GM06990 (cell line): ENCODE results near the gene CSNK1D.

Source experiments
- DNase-seq: peaks from one replicate; pipeline ENCODE4 v3.0.0-alpha.2; 2011; ENCODE audit not compliant: insufficient read length; ENCODE audit errors: extremely low read depth
- H3K27me3 ChIP-seq: replicated peaks from 2 replicates; pipeline ENCODE4 v1.6.0; 2011; ENCODE audit warnings: low read length; ENCODE audit not compliant: control insufficient read depth, insufficient read depth
- H3K36me3 ChIP-seq: 2 replicates; pipeline ENCODE4 v1.5.1; 2011; ENCODE audit warnings: low read length; ENCODE audit not compliant: control insufficient read depth, insufficient read depth
- H3K4me3 ChIP-seq: replicated peaks from 2 replicates; pipeline ENCODE4 v1.5.1; 2011; ENCODE audit warnings: low read depth, mild to moderate bottlenecking, control low read depth, low read length
- CTCF ChIP-seq: IDR thresholded peaks from 2 replicates; pipeline ENCODE4 v1.5.1; 2011; ENCODE audit warnings: low read length, control low read depth, mild to moderate bottlenecking, inconsistent platforms; ENCODE audit not compliant: insufficient read depth, poor library complexity, severe bottlenecking

The CSNK1D gene

GRCh38 chr17:82316651-82317393, 43.3 kb upstream of the CSNK1D start:
- Histone ChIP-seq H3K36me3 (no peaks in the 10 kb centered on the region), H3K27me3 (no peaks in the 10 kb centered on the region; the same call in 1 of the 2 replicates), H3K4me3 (no peak overlapping the region)
- no peak for DNase-seq
- TF ChIP-seq CTCF = no peak

DNA sequence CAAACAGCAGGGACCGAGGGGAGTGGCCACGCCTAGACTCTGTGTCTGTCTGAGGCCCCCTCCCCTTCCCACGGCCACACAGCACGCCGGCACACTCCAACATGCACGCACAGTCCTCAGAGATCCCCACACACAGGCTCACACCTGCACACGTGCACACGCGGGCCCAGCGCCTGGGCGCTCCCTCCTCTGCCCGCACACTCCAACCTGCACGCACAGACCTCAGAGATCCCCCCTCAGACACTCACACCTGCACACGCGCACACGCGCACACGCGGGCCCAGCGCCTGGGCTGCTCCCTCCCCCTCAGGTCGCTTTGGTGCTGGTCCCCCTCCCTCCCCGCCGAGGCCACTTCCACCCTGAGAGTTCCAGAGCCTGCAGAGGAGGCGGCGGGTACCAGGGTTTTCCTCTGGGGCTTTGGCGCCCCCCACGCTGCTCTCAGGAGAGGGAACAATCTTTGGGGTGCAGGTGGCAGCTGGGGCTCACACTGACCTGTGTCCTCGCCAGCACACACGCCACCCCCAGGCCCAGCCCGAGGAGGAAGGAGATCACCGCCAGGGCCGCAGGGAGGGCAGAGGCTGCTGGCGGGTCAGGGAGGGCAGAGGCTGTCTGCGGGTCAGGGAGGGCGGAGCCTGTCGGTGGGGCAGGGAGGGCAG, 42.3 kb upstream of the CSNK1D start:
- DNase-seq = no peak
- no peaks in the 10 kb centered on the region; the same call in 1 of the 2 replicates for H3K27me3 ChIP-seq
- TF ChIP-seq CTCF = no peak
- H3K36me3 ChIP-seq = no peaks in the 10 kb centered on the region
- no peak overlapping the region for H3K4me3 ChIP-seq

DNA sequence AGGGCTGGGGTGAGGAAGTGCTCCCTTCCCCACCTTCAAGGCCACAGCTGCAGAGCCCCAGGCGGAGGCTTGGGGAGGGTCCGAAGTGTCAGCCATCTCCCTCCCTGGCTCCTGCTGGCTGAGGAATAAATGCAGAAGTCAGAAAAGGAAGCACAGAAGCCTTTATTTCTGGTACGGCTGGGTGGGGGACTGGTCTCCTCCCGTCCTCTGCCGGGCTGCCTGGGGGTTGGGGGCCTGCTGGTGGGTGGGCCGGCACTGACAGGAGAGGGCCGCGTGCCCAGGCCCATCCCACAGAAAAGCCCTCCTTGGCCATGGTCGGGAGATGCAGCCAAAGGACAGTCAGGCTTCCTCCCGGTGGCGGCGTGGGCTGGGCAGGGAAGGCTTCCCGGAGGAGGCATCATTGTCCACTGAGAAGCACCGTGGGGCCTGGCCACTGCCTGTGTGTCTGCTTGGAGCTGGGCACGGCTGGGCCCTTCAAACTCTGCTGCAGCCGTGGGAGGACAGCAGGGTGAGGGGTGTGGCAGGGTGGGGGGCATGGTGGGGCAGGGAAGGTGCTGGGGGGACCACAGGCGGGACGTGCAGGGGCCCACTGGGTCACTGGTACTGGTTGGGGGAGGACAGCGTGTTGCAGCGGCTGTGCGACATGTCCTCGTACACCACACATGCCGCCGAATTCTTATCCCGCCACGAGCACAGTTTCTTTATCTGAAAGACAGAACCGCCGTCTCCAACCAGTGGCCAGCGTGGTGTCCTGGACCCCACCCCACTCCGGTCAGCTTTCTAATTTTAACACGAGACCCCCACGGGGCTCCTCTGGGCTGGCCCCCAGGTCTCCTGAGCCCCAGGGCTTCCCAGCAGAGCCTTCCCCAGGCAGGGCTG, 41.5 kb upstream of the CSNK1D start:
- no peak for DNase-seq
- Histone ChIP-seq H3K4me3 (no peak overlapping the region), H3K36me3 (no peaks in the 10 kb centered on the region), H3K27me3 (no peaks in the 10 kb centered on the region; the same call in 1 of the 2 replicates)
- TF ChIP-seq CTCF = no peak

DNA sequence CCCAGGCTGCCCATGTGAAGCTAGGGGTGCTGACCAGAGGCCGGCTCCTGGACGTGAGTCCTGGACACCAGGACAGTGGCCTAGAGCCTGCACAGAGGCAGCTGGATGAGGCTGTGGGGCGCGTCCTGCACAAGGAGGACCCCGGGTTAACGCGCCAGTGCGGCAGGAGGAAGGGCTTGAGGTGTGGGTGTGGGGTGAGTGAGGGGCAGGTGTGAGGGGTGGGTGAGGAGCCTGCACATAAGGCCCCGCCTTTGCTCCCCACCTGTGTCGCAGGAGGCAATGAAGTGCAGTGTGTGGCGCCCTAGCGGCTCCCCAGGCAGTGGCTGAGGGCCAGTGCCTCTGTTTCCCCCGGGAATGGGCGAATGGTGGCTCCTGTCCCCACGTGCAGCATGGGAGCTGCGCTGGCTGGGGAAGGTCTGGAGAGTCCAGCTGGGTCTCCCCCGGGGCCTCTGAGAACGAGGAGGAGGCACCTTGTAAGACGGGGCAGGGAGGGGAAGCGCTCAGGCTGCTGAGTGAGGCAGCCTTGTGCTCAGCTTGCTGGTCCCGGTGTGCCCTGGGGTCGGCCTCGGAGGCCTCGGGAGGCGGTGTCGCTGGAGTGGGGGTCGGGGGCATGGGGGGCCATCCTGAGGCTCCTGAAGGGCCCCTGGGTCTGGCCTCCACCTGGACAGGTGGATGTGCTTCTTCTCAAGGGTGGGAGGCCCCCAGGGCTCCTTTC, 40.7 kb upstream of the CSNK1D start:
- no peak for DNase-seq
- Histone ChIP-seq H3K27me3 (no peaks in the 10 kb centered on the region; the same call in 1 of the 2 replicates), H3K4me3 (no peak overlapping the region), H3K36me3 (no peaks in the 10 kb centered on the region)
- TF ChIP-seq CTCF = no peak
